PC-3 (cell line): ENCODE results near the gene CDK14. TPM values are rescaled to one million over a fixed set of nuclear protein-coding genes. Genes with fewer than 3 reads are reported as not detected.

ENCODE experiments used
- ATAC-seq: fragments of 200-7000 bp; cut with Tn5 transposase; 2 replicates; pipeline ENCODE4 v1.9.1; 2020; ENCODE audit warnings: mild to moderate bottlenecking, moderate library complexity
- BruUV-seq: library from RNA; stranded (reverse); fragments of 400-500 nt; replicated peaks from 2 replicates; lab custom pipeline; 2021; lab: Mats Ljungman, UMichigan
- CTCF ChIA-PET: fragments of 300-600 bp; sonication (Branson Sonifier 250); formaldehyde crosslinking; loops from one replicate; lab custom pipeline; 2022; ENCODE audit warnings: antibody characterized with exemption; lab: Charles Lee
- POLR2A ChIA-PET: fragments of 300-600 bp; sonication (Branson Sonifier 250); formaldehyde crosslinking; loops from one replicate; lab custom pipeline; 2022; ENCODE audit warnings: antibody characterized with exemption; ENCODE audit not compliant: unreplicated experiment; lab: Charles Lee
- DNase-seq: peaks from one replicate; pipeline ENCODE4 v3.0.0-alpha.2; 2015
- H2AFZ ChIP-seq: fragments of 300-600 bp; sonication (generic); 2 replicates; pipeline ENCODE4 v1.6.0; 2016; ENCODE audit warnings: antibody characterized with exemption, low read length
- H3F3A ChIP-seq: fragments of 300-600 bp; sonication (generic); one replicate; pipeline ENCODE4 v1.6.0; 2017; ENCODE audit warnings: antibody characterized with exemption, low read length, control low read depth, mild to moderate bottlenecking; ENCODE audit not compliant: unreplicated experiment
- H3K27ac ChIP-seq: fragments of 300-600 bp; sonication (generic); 2 replicates; pipeline ENCODE4 v1.5.1; 2016; ENCODE audit warnings: mild to moderate bottlenecking, low read length
- H3K27me3 ChIP-seq: fragments of 300-600 bp; sonication (generic); 2 replicates; pipeline ENCODE4 v1.6.1; 2016; ENCODE audit warnings: low read length, mixed read lengths
- H3K36me3 ChIP-seq: fragments of 300-600 bp; sonication (generic); 2 replicates; pipeline ENCODE4 v1.6.1; 2016; ENCODE audit warnings: low read depth, mixed run types, low read length, mixed read lengths
- H3K4me1 ChIP-seq: fragments of 300-600 bp; sonication (generic); 2 replicates; pipeline ENCODE4 v1.5.1; 2016; ENCODE audit warnings: low read length; ENCODE audit not compliant: insufficient read depth
- H3K4me2 ChIP-seq: fragments of 300-600 bp; sonication (generic); 2 replicates; pipeline ENCODE4 v1.6.0; 2016; ENCODE audit warnings: low read length
- H3K4me3 ChIP-seq: fragments of 300-600 bp; sonication (generic); 2 replicates; pipeline ENCODE4 v1.5.1; 2016; ENCODE audit warnings: mild to moderate bottlenecking, low read length, mixed read lengths
- H3K79me2 ChIP-seq: fragments of 300-600 bp; sonication (generic); 2 replicates; pipeline ENCODE4 v1.6.1; 2017; ENCODE audit warnings: low read length, mixed read lengths
- H3K9ac ChIP-seq: fragments of 300-600 bp; sonication (generic); 2 replicates; pipeline ENCODE4 v1.6.0; 2016; ENCODE audit warnings: mild to moderate bottlenecking, low read length
- H3K9me2 ChIP-seq: fragments of 300-600 bp; sonication (generic); replicated peaks from 2 replicates; pipeline ENCODE4 v1.6.1; 2016; ENCODE audit warnings: mixed run types, low read length, mixed read lengths
- H3K9me3 ChIP-seq: fragments of 300-600 bp; sonication (generic); 2 replicates; pipeline ENCODE4 v1.6.1; 2016; ENCODE audit warnings: low read length, mixed read lengths
- H4K20me1 ChIP-seq: fragments of 300-600 bp; sonication (generic); 2 replicates; pipeline ENCODE4 v1.6.1; 2016; ENCODE audit warnings: low read length, mixed read lengths
- EZH2 ChIP-seq: fragments of 300-600 bp; sonication (generic); IDR thresholded peaks from one replicate; pipeline ENCODE4 v1.6.1; 2017; ENCODE audit warnings: antibody characterized with exemption, mild to moderate bottlenecking, low read length; ENCODE audit not compliant: unreplicated experiment
- EZH2phosphoT487 ChIP-seq: fragments of 300-600 bp; sonication (generic); IDR thresholded peaks from 2 replicates; pipeline ENCODE4 v1.6.1; 2018; ENCODE audit warnings: mild to moderate bottlenecking, antibody characterized with exemption, low read length, borderline replicate concordance
- intact Hi-C: fragments of 100-400 bp; cut with micrococcal nuclease; formaldehyde crosslinking; loops from 2 replicates; pipeline ENCODE4 v1.9.0; 2023
- total RNA-seq: library from RNA; depleted of rRNA; stranded (reverse); fragments of >200 nt; gene quantifications from 2 replicates; pipeline ENCODE4 v1.2.3, GENCODE V29; 2014
- TF ChIP-seq, protein P1 (sequence below): fragments of 300-600 bp; sonication (generic); conservative IDR thresholded peaks from 2 replicates; pipeline ENCODE4 v1.5.1; 2017; ENCODE audit warnings: antibody characterized with exemption, low read depth, mild to moderate bottlenecking, low read length

CDK14 gene
- total RNA-seq, 1 experiment from 2014 or later: 8.2 TPM

DNA sequence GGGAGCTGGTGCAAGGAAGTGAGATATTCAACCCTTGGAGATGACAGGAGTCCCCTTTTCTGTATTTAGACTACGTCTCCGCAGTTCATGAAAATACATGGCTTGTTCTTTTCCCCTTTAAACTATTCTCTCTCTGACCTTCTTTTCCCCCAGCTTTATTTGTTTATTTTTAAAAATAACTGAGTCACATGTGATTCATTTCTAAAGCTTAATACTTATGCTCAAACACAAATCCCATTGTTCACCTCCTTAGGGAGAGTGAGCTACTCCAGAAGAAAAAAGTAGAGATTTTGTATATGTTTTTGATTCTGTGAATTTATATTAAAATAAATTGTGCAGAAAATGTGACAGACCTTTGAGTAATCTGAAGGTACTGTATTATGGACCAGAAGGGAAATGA is 632.2 kb downstream of the CDK14 start:
- intact Hi-C loops: loop anchor here (5.0 kb wide), 1 partner anchor 141 kb away; no protein-coding TSS in a partner anchor
- ChIA-PET CTCF (interaction anchor here (1.0 kb wide), 1 partner anchor 146 kb away, joined by 4 read pairs; no protein-coding TSS in a partner anchor), POLR2A (interaction anchor here (0.6 to 0.7 kb wide), 2 partner anchors 20 to 37 kb away, joined by 3 to 8 read pairs; no protein-coding TSS in a partner anchor)
- Histone ChIP-seq H3K9me2 (no peaks in the 10 kb centered on the region), H3K9ac (peak overlapping the region; percentile 50), H3K4me1 (peaks cover 21% of the 10 kb centered on the region), H4K20me1 (no peaks in the 10 kb centered on the region), H3K27ac (peak overlapping the region; percentile 84), H3K9me3 (no peaks in the 10 kb centered on the region), H3K36me3 (no peaks in the 10 kb centered on the region), H3K79me2 (no peaks in the 10 kb centered on the region), H3K27me3 (no peaks in the 10 kb centered on the region), H3F3A (no peaks in the 10 kb centered on the region), H3K4me2 (peak overlapping the region; percentile 73), H2AFZ (peak overlapping the region; percentile 58), H3K4me3 (peak overlapping the region; percentile 29)
- TF ChIP-seq EZH2phosphoT487 (no peak), EZH2 (no peak)
- DNase-seq: peak; percentile 60
- no TSS peak for BruUV-seq
- peak; percentile 80 for ATAC-seq

- H3K27ac ChIP-seq: peak overlapping the region; percentile 84
- H3F3A ChIP-seq: no peaks in the 10 kb centered on the region
- peak overlapping the region; percentile 50 for H3K9ac ChIP-seq
- intact Hi-C loops: loop anchor here (5.0 kb wide), 1 partner anchor 142 kb away; no protein-coding TSS in a partner anchor
- H3K4me3 ChIP-seq: peak overlapping the region; percentile 29
- H3K27me3 ChIP-seq: no peaks in the 10 kb centered on the region
- peaks cover 21% of the 10 kb centered on the region for H3K4me1 ChIP-seq
- ATAC-seq (peak; percentile 74), DNase-seq (peak; percentile 56)
- H2AFZ ChIP-seq: peak overlapping the region; percentile 58
- H3K4me2 ChIP-seq: peak overlapping the region; percentile 73
- H3K9me2 ChIP-seq: no peaks in the 10 kb centered on the region
- BruUV-seq: no TSS peak
- POLR2A ChIA-PET: interaction anchor here (0.6 to 0.7 kb wide), 2 partner anchors 21 to 37 kb away, joined by 3 to 8 read pairs; no protein-coding TSS in a partner anchor
- TF ChIP-seq EZH2phosphoT487: no peak
- H4K20me1 ChIP-seq: no peaks in the 10 kb centered on the region
- H3K36me3 ChIP-seq: no peaks in the 10 kb centered on the region
- H3K9me3 ChIP-seq: no peaks in the 10 kb centered on the region
- no peaks in the 10 kb centered on the region for H3K79me2 ChIP-seq
- CTCF ChIA-PET: interaction anchor here (1.0 kb wide), 1 partner anchor 146 kb away, joined by 4 read pairs; no protein-coding TSS in a partner anchor
Measured at GRCh38 chr7:91228927-91229558, 632.9 kb downstream of the CDK14 start.

DNA sequence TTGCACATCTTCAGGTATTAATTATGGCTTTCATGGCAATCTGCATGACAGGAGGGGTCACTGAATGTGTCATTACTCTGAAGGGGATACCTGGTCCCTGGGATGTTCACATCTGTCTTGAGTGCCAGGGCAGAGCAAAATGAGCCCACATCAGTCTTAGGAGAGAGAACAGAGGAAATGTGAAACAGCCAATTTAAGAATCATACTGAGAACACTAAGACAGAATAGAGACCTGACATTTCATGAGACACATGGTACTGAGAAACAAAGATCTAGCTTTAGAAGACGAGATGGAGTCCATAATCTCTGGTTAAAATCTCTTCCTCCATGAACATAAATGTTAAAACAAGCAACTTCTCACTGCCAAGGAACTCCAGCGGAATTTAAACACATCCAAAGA is 634.0 kb downstream of the CDK14 start:
- Histone ChIP-seq H3K27me3 (no peaks in the 10 kb centered on the region), H3K27ac (no peak overlapping the region), H4K20me1 (no peaks in the 10 kb centered on the region), H3K4me2 (no peak overlapping the region), H3K9me2 (no peaks in the 10 kb centered on the region), H2AFZ (no peak overlapping the region), H3K9me3 (no peaks in the 10 kb centered on the region), H3K4me3 (no peak overlapping the region), H3K4me1 (peaks cover 21% of the 10 kb centered on the region), H3K79me2 (no peaks in the 10 kb centered on the region), H3K36me3 (no peaks in the 10 kb centered on the region), H3K9ac (no peak overlapping the region), H3F3A (no peaks in the 10 kb centered on the region)
- DNase-seq (no peak), ATAC-seq (no peak)
- no TSS peak for BruUV-seq
- intact Hi-C loops: no loop called here
- ChIA-PET POLR2A (no interaction called here), CTCF (no interaction called here)
- no peak for TF ChIP-seq EZH2
- no peak for TF ChIP-seq EZH2phosphoT487
- TF ChIP-seq, protein P1, sequence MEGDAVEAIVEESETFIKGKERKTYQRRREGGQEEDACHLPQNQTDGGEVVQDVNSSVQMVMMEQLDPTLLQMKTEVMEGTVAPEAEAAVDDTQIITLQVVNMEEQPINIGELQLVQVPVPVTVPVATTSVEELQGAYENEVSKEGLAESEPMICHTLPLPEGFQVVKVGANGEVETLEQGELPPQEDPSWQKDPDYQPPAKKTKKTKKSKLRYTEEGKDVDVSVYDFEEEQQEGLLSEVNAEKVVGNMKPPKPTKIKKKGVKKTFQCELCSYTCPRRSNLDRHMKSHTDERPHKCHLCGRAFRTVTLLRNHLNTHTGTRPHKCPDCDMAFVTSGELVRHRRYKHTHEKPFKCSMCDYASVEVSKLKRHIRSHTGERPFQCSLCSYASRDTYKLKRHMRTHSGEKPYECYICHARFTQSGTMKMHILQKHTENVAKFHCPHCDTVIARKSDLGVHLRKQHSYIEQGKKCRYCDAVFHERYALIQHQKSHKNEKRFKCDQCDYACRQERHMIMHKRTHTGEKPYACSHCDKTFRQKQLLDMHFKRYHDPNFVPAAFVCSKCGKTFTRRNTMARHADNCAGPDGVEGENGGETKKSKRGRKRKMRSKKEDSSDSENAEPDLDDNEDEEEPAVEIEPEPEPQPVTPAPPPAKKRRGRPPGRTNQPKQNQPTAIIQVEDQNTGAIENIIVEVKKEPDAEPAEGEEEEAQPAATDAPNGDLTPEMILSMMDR: no peak
